HEK293 (cell line): ENCODE data around the gene LSG1.

Experiments
- CTCF ChIP-seq: fragments of 450-650 bp; formaldehyde crosslinking; IDR thresholded peaks from 2 replicates; pipeline ENCODE4 v1.5.1; 2016; ENCODE audit warnings: missing biosample characterization, missing genetic modification characterization
- GLI4 ChIP-seq: fragments of 450-650 bp; formaldehyde crosslinking; IDR thresholded peaks from 2 replicates; pipeline ENCODE4 v1.5.1; 2016; ENCODE audit warnings: missing biosample characterization, missing genetic modification characterization
- GLIS1 ChIP-seq: fragments of 450-650 bp; formaldehyde crosslinking; IDR thresholded peaks from 2 replicates; pipeline ENCODE4 v1.5.1; 2016; ENCODE audit warnings: missing biosample characterization, missing genetic modification characterization
- GLIS2 ChIP-seq: fragments of 450-650 bp; formaldehyde crosslinking; IDR thresholded peaks from 2 replicates; pipeline ENCODE4 v1.5.1; 2016; ENCODE audit warnings: missing biosample characterization, missing genetic modification characterization
- HOXA7 ChIP-seq: sonication (generic); formaldehyde crosslinking; IDR thresholded peaks from 2 replicates; pipeline ENCODE4 v1.8.1; 2022; ENCODE audit warnings: missing genetic modification reagents, borderline replicate concordance
- HOXD13 ChIP-seq: sonication (generic); formaldehyde crosslinking; IDR thresholded peaks from 2 replicates; pipeline ENCODE4 v1.8.0; 2022; ENCODE audit warnings: missing genetic modification reagents, borderline replicate concordance
- KLF16 ChIP-seq: fragments of 450-650 bp; formaldehyde crosslinking; IDR thresholded peaks from 2 replicates; pipeline ENCODE4 v1.5.1; 2017; ENCODE audit warnings: missing biosample characterization, missing genetic modification characterization
- MEIS1 ChIP-seq: sonication (generic); formaldehyde crosslinking; IDR thresholded peaks from 2 replicates; pipeline ENCODE4 v1.8.1; 2022; ENCODE audit warnings: missing genetic modification reagents, mild to moderate bottlenecking, borderline replicate concordance
- PRDM1 ChIP-seq: fragments of 450-650 bp; formaldehyde crosslinking; IDR thresholded peaks from 2 replicates; pipeline ENCODE4; 2016; ENCODE audit warnings: missing biosample characterization, missing genetic modification characterization
- PRDM10 ChIP-seq: fragments of 450-650 bp; formaldehyde crosslinking; IDR thresholded peaks from 2 replicates; pipeline ENCODE4 v1.5.1; 2016; ENCODE audit warnings: missing biosample characterization, missing genetic modification characterization
- SCRT1 ChIP-seq: fragments of 450-650 bp; formaldehyde crosslinking; IDR thresholded peaks from 2 replicates; pipeline ENCODE4 v1.5.1; 2016; ENCODE audit warnings: missing biosample characterization, missing genetic modification characterization, borderline replicate concordance
- ZBTB8A ChIP-seq: fragments of 450-650 bp; formaldehyde crosslinking; IDR thresholded peaks from 2 replicates; pipeline ENCODE4 v1.5.1; 2016; ENCODE audit warnings: missing biosample characterization, missing genetic modification characterization
- ZNF112 ChIP-seq: fragments of 450-650 bp; formaldehyde crosslinking; IDR thresholded peaks from 2 replicates; pipeline ENCODE4 v1.5.0; 2017; ENCODE audit warnings: missing biosample characterization, missing genetic modification characterization
- ZNF16 ChIP-seq: fragments of 450-650 bp; formaldehyde crosslinking; IDR thresholded peaks from 2 replicates; pipeline ENCODE4 v1.5.1; 2016; ENCODE audit warnings: low read depth, missing biosample characterization, missing genetic modification characterization
- ZNF169 ChIP-seq: fragments of 450-650 bp; formaldehyde crosslinking; IDR thresholded peaks from 2 replicates; pipeline ENCODE4 v1.5.1; 2016; ENCODE audit warnings: missing biosample characterization, missing genetic modification characterization
- ZNF174 ChIP-seq: fragments of 450-650 bp; formaldehyde crosslinking; IDR thresholded peaks from 2 replicates; pipeline ENCODE4 v1.5.0; 2017; ENCODE audit warnings: missing biosample characterization, mild to moderate bottlenecking, missing genetic modification characterization
- ZNF2 ChIP-seq: fragments of 450-650 bp; formaldehyde crosslinking; IDR thresholded peaks from 2 replicates; pipeline ENCODE4 v1.5.1; 2016; ENCODE audit warnings: missing biosample characterization, missing genetic modification characterization
- ZNF23 ChIP-seq: fragments of 450-650 bp; formaldehyde crosslinking; IDR thresholded peaks from 2 replicates; pipeline ENCODE4 v1.5.1; 2016; ENCODE audit warnings: missing biosample characterization, missing genetic modification characterization, borderline replicate concordance
- ZNF350 ChIP-seq: fragments of 450-650 bp; formaldehyde crosslinking; IDR thresholded peaks from 2 replicates; pipeline ENCODE4 v1.5.0; 2017; ENCODE audit warnings: missing biosample characterization, mild to moderate bottlenecking, missing genetic modification characterization
- ZNF391 ChIP-seq: fragments of 450-650 bp; formaldehyde crosslinking; IDR thresholded peaks from 2 replicates; pipeline ENCODE4 v1.5.1; 2016; ENCODE audit warnings: low read depth, missing biosample characterization, missing genetic modification characterization, borderline replicate concordance
- ZNF398 ChIP-seq: fragments of 450-650 bp; formaldehyde crosslinking; IDR thresholded peaks from 2 replicates; pipeline ENCODE4 v1.5.1; 2017; ENCODE audit warnings: missing biosample characterization, missing genetic modification characterization
- ZNF501 ChIP-seq: fragments of 450-650 bp; formaldehyde crosslinking; IDR thresholded peaks from 2 replicates; pipeline ENCODE4 v1.5.1; 2016; ENCODE audit warnings: missing biosample characterization, missing genetic modification characterization
- ZNF544 ChIP-seq: fragments of 450-650 bp; formaldehyde crosslinking; IDR thresholded peaks from 2 replicates; pipeline ENCODE4 v1.5.0; 2017; ENCODE audit warnings: missing biosample characterization, missing genetic modification characterization
- ZNF549 ChIP-seq: fragments of 450-650 bp; IDR thresholded peaks from 2 replicates; pipeline ENCODE4 v1.5.1; 2018; ENCODE audit warnings: missing biosample characterization, missing genetic modification characterization, mild to moderate bottlenecking, inconsistent platforms, moderate library complexity
- ZNF600 ChIP-seq: fragments of 450-650 bp; formaldehyde crosslinking; IDR thresholded peaks from 2 replicates; pipeline ENCODE4 v1.5.1; 2016; ENCODE audit warnings: missing biosample characterization, missing genetic modification characterization
- ZNF610 ChIP-seq: fragments of 450-650 bp; formaldehyde crosslinking; IDR thresholded peaks from 2 replicates; pipeline ENCODE4 v1.5.1; 2016; ENCODE audit warnings: missing biosample characterization, missing genetic modification characterization, borderline replicate concordance
- ZNF626 ChIP-seq: fragments of 450-650 bp; sonication (Bioruptor Pico); formaldehyde crosslinking; IDR thresholded peaks from 2 replicates; pipeline ENCODE4 v1.5.1; 2018; ENCODE audit warnings: missing biosample characterization, missing genetic modification characterization, inconsistent platforms
- ZNF629 ChIP-seq: fragments of 450-650 bp; formaldehyde crosslinking; IDR thresholded peaks from 2 replicates; pipeline ENCODE4 v1.5.1; 2017; ENCODE audit warnings: missing biosample characterization, missing genetic modification characterization
- ZNF785 ChIP-seq: fragments of 450-650 bp; formaldehyde crosslinking; IDR thresholded peaks from 2 replicates; pipeline ENCODE4 v1.5.1; 2016; ENCODE audit warnings: missing biosample characterization, missing genetic modification characterization
- TF ChIP-seq, protein P1 (sequence below): fragments of 450-650 bp; formaldehyde crosslinking; IDR thresholded peaks from 2 replicates; pipeline ENCODE4; 2016; ENCODE audit warnings: missing biosample characterization, missing genetic modification characterization
- TF ChIP-seq, protein P2 (sequence below): fragments of 450-650 bp; formaldehyde crosslinking; IDR thresholded peaks from 2 replicates; pipeline ENCODE4 v1.5.1; 2016; ENCODE audit warnings: missing biosample characterization, missing genetic modification characterization

Gene LSG1

DNA sequence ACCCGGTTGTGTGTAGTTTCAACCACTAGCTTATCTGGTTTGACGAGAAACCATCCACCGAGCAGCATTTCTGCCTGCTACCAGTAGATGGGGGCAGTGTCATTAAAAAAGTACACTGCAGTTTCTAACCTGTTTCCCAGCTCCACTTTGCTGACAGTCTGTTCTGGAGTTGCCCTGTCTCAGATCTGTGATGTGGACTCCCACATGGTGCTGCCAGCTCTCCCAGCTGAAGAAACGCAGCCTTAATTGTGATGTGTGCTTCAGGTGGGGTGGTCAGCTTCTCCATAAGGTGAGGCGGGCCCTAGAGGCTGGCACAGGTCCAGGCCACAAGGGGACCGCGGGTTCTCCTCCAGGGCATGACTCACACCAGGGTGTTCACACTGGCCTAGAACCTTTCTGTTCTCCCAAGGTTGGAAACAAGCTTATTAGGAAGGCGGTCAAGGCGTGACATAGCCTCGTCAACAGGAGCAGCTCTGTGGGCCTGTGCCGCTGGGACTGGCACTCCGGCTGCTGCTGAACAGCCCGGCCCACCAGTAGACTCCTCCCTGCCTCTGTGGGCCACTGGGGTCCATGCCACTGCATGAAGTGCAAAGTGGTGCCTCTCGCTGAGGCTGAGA, 10.8 kb upstream of the LSG1 start (continued):
- TF ChIP-seq, protein P1, sequence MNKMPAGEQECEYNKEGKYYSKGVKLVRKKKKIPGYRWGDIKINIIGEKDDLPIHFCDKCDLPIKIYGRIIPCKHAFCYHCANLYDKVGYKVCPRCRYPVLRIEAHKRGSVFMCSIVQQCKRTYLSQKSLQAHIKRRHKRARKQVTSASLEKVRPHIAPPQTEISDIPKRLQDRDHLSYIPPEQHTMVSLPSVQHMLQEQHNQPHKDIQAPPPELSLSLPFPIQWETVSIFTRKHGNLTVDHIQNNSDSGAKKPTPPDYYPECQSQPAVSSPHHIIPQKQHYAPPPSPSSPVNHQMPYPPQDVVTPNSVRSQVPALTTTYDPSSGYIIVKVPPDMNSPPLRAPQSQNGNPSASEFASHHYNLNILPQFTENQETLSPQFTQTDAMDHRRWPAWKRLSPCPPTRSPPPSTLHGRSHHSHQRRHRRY = no peak
- no peak for TF ChIP-seq ZNF169
- TF ChIP-seq ZNF544 (tag by site-specific recombination) = no peak
- peak; percentile 92 for TF ChIP-seq GLIS1 (tag by site-specific recombination)
- TF ChIP-seq ZNF112 = no peak
- no peak for TF ChIP-seq HOXA7
- no peak for TF ChIP-seq ZNF549 (tag by site-specific recombination)
- TF ChIP-seq MEIS1 (CRISPR knock-in tag) = no peak
- TF ChIP-seq PRDM1 = no peak
- TF ChIP-seq ZNF610 (tag by site-specific recombination) = no peak
- TF ChIP-seq ZNF626 (tag by site-specific recombination) = no peak
- TF ChIP-seq ZNF23 (tag by site-specific recombination) = no peak
- TF ChIP-seq ZNF174 (tag by site-specific recombination) = no peak
- 0 out of 2 replicates have a peak, but pooled peaks have one; percentile 22 for TF ChIP-seq ZBTB8A (tag by site-specific recombination)
- no peak; the same call in 1 of the 2 replicates for TF ChIP-seq SCRT1 (tag by site-specific recombination)
- no peak for TF ChIP-seq KLF16 (tag by site-specific recombination)
- TF ChIP-seq HOXD13 (CRISPR knock-in tag) = no peak
- TF ChIP-seq GLIS2 (tag by site-specific recombination) = peak; percentile 49; the same call in 1 of the 2 replicates
- TF ChIP-seq ZNF501 (tag by site-specific recombination) = no peak
- TF ChIP-seq, protein P2, sequence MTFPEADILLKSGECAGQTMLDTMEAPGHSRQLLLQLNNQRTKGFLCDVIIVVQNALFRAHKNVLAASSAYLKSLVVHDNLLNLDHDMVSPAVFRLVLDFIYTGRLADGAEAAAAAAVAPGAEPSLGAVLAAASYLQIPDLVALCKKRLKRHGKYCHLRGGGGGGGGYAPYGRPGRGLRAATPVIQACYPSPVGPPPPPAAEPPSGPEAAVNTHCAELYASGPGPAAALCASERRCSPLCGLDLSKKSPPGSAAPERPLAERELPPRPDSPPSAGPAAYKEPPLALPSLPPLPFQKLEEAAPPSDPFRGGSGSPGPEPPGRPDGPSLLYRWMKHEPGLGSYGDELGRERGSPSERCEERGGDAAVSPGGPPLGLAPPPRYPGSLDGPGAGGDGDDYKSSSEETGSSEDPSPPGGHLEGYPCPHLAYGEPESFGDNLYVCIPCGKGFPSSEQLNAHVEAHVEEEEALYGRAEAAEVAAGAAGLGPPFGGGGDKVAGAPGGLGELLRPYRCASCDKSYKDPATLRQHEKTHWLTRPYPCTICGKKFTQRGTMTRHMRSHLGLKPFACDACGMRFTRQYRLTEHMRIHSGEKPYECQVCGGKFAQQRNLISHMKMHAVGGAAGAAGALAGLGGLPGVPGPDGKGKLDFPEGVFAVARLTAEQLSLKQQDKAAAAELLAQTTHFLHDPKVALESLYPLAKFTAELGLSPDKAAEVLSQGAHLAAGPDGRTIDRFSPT (tag by site-specific recombination) = no peak
- TF ChIP-seq ZNF629 = peak; percentile 64
- TF ChIP-seq ZNF16 (tag by site-specific recombination) = no peak
- no peak for TF ChIP-seq ZNF350
- TF ChIP-seq ZNF398 (tag by site-specific recombination) = peak; percentile 71
- TF ChIP-seq ZNF785 (tag by site-specific recombination) = no peak
- TF ChIP-seq ZNF600 (tag by site-specific recombination) = peak; percentile 100
- TF ChIP-seq CTCF (tag by site-specific recombination) = peak; percentile 82
- peak; percentile 40; the same call in 1 of the 2 replicates for TF ChIP-seq PRDM10 (tag by site-specific recombination)
- peak; percentile 82 for TF ChIP-seq ZNF2 (tag by site-specific recombination)
- TF ChIP-seq ZNF391 = no peak
- no peak for TF ChIP-seq GLI4
